HUES48 (cell line): ENCODE measurements around the gene NHSL2.

Experiments used
- H3K27ac ChIP-seq: one replicate; pipeline ENCODE4 v1.7.0; 2013; ENCODE audit warnings: low read depth, low read length, inconsistent platforms
- H3K27me3 ChIP-seq: 2 replicates; pipeline ENCODE4 v1.6.1; 2013; ENCODE audit warnings: mild to moderate bottlenecking, low read length; ENCODE audit not compliant: control insufficient read depth, insufficient read depth
- H3K36me3 ChIP-seq: 2 replicates; pipeline ENCODE4 v1.6.1; 2013; ENCODE audit warnings: low read length; ENCODE audit not compliant: control insufficient read depth, insufficient read depth
- H3K4me1 ChIP-seq: 2 replicates; pipeline ENCODE4 v1.6.1; 2013; ENCODE audit warnings: mild to moderate bottlenecking, low read length; ENCODE audit not compliant: control insufficient read depth, insufficient read depth
- H3K4me3 ChIP-seq: 2 replicates; pipeline ENCODE4 v1.5.1; 2013; ENCODE audit warnings: mild to moderate bottlenecking, low read depth, low read length
- H3K9ac ChIP-seq: 2 replicates; pipeline ENCODE4 v1.6.1; 2013; ENCODE audit warnings: mild to moderate bottlenecking, low read depth, low read length, moderate library complexity
- H3K9me3 ChIP-seq: 2 replicates; pipeline ENCODE4 v1.6.1; 2013; ENCODE audit warnings: low read length; ENCODE audit not compliant: control insufficient read depth, insufficient read depth

NHSL2 gene

DNA sequence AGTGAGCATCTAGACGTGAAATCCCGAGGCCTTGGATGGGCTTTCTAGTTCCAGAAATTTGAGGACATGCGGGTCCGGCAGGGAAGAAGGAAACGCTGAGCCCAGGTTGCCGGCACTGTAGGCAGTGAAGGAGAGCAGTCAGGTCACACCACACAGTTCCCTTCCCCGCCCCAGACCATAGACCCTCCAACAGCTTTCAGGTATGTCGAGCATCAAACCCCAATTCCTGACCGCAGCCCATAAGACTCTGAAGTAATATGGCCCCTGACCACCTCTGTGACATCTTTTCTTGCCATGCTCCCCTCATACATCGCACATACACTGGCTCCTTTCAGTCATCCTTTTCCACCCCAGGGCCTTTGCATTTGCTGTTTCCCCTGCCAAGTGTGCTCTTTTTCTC lies 198.0 kb downstream of the NHSL2 start:
- H3K36me3 ChIP-seq = no peaks in the 10 kb centered on the region
- H3K4me3 ChIP-seq = no peak overlapping the region
- H3K9ac ChIP-seq = no peak overlapping the region

DNA sequence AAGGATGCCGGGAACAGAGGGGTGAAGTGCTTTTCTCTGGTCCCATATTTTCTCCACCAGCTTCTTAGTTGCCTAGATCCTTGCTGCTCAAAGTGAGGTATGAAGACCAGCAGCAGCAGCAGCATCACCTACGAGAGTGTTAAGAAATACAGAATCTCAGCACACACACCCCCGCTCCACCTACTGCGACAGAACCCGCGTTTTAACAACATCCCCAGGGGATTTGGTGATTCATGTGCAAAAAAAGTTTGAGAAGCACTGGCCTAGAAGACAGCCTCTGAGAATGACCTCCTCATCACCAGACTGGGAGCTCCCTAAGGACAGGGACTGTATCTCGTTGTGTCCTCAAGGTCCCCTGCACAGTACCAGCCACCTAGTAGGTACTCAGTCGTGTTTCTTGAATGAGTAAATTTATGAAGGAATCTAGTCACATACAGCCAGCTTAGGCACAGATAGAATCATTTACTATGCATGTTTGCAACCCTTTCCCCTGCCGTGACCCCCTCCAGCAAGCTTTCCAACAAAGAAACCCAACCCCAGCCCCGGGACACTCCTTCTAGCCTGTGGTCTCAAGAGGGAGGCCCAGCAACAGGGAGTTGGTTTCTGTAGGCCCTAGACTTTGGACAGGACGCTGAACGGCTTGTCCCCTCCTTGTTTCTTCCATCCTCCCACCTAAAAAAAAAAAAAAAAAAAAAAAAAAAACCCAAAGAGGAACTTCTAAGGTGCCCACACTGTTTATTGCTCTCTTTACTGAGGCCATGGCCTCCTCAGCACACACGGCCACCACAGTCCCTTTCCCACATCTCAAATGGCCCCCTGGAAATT lies 199.6 kb downstream of the NHSL2 start:
- H3K27me3 ChIP-seq = no peaks in the 10 kb centered on the region
- peak overlapping the region; percentile 28 for H3K27ac ChIP-seq
- peaks cover 11% of the 10 kb centered on the region for H3K9me3 ChIP-seq
- no peaks in the 10 kb centered on the region for H3K36me3 ChIP-seq
- H3K4me1 ChIP-seq = peaks cover 6% of the 10 kb centered on the region
- no peak overlapping the region for H3K9ac ChIP-seq
- no peak overlapping the region for H3K4me3 ChIP-seq

More for the DNA sequence above, 198.0 kb downstream of the NHSL2 start:
- Histone ChIP-seq H3K27me3 (no peaks in the 10 kb centered on the region), H3K9me3 (peaks cover 14% of the 10 kb centered on the region), H3K4me1 (peaks cover 6% of the 10 kb centered on the region), H3K27ac (no peak overlapping the region)

- Histone ChIP-seq H3K27ac (no peak overlapping the region), H3K27me3 (no peaks in the 10 kb centered on the region), H3K4me1 (peaks cover 6% of the 10 kb centered on the region), H3K36me3 (no peaks in the 10 kb centered on the region), H3K9me3 (peaks cover 9% of the 10 kb centered on the region; the same call in 1 of the 2 replicates), H3K9ac (no peak overlapping the region), H3K4me3 (no peak overlapping the region)
Observed at GRCh38 chrX:72110876-72111708, 200.4 kb downstream of the NHSL2 start.

DNA sequence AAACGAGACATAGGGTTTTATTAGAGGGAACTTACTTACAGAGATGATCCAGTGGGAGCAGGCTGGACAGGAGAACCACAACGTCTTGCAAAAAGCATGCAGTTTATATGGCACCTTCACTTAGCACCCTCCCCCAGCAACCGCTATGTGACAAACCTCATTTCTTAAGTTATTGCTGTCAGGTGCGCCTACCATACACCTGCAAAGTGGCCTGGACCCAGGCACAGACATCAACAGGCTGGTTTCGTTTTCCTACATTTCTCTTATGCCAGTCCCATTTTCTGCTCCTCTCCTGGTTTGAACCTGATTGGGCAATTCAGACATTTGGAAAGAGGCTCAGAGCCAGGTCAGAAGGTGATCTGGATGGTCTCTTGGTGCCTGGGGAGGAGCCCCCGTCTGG lies 202.8 kb downstream of the NHSL2 start:
- Histone ChIP-seq H3K27ac (no peak overlapping the region), H3K9ac (no peak overlapping the region), H3K4me3 (no peak overlapping the region), H3K9me3 (peaks cover 18% of the 10 kb centered on the region; the same call in 1 of the 2 replicates), H3K4me1 (peaks cover 6% of the 10 kb centered on the region), H3K36me3 (no peaks in the 10 kb centered on the region), H3K27me3 (no peaks in the 10 kb centered on the region)

DNA sequence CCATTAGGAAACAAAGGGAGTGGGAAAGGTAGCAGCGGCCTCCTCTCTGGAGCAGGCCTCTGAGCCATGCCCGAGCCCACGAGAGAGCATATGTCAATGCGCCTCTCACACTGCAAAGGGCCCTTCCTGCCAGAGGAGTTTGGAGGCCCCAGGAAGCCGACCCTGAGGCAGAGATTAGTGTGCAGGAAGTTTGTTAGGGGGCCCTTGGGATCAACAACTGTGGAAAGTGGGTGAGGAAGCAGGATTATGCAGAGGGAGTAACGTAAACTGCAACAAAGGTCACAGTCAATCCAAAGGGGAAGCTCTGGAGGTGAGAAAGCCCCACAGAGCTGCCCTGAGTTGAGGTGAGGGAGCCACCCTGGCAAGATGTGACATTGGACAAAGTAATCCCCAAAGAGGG lies 203.7 kb downstream of the NHSL2 start:
- Histone ChIP-seq H3K9me3 (peaks cover 20% of the 10 kb centered on the region; the same call in 1 of the 2 replicates), H3K27ac (no peak overlapping the region), H3K36me3 (no peaks in the 10 kb centered on the region), H3K9ac (no peak overlapping the region), H3K27me3 (no peaks in the 10 kb centered on the region), H3K4me1 (peaks cover 6% of the 10 kb centered on the region), H3K4me3 (no peak overlapping the region)

DNA sequence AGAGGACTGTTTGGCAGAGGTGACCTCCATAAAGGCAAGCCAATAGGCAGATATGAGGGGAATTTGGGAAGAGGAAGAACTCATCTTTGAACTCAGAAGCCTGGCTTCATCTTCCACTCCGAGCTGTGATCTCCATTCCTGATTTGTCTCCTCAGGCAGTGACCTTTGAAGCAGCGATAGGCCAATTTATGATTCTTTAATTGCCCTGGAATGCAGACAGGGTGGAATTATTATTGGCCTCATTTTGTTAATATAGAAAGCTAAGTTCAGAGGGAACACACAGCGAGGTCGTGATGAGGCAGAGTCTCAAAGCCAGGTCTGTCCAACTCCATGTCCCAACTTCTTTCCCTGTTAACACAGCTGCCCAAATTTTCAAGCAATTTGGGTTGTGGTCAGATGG lies 204.2 kb downstream of the NHSL2 start:
- no peak overlapping the region for H3K27ac ChIP-seq
- no peaks in the 10 kb centered on the region for H3K36me3 ChIP-seq
- peaks cover 5% of the 10 kb centered on the region for H3K4me1 ChIP-seq
- no peak overlapping the region for H3K9ac ChIP-seq
- no peaks in the 10 kb centered on the region for H3K27me3 ChIP-seq
- no peak overlapping the region for H3K4me3 ChIP-seq
- peaks cover 20% of the 10 kb centered on the region; the same call in 1 of the 2 replicates for H3K9me3 ChIP-seq

- peaks cover 20% of the 10 kb centered on the region; the same call in 1 of the 2 replicates for H3K9me3 ChIP-seq
- H3K27me3 ChIP-seq = no peaks in the 10 kb centered on the region
- no peaks in the 10 kb centered on the region; the same call in 1 of the 2 replicates for H3K4me1 ChIP-seq
- H3K9ac ChIP-seq = no peak overlapping the region
- H3K36me3 ChIP-seq = no peaks in the 10 kb centered on the region
- no peak overlapping the region for H3K4me3 ChIP-seq
- H3K27ac ChIP-seq = no peak overlapping the region
Observed at GRCh38 chrX:72115380-72115779, 204.7 kb downstream of the NHSL2 start.

- Histone ChIP-seq H3K27me3 (no peaks in the 10 kb centered on the region), H3K4me3 (no peak overlapping the region), H3K9me3 (peaks cover 11% of the 10 kb centered on the region; the same call in 1 of the 2 replicates), H3K36me3 (no peaks in the 10 kb centered on the region), H3K27ac (no peak overlapping the region), H3K4me1 (no peaks in the 10 kb centered on the region), H3K9ac (no peak overlapping the region)
Observed at GRCh38 chrX:72117636-72118210, 207.1 kb downstream of the NHSL2 start.

DNA sequence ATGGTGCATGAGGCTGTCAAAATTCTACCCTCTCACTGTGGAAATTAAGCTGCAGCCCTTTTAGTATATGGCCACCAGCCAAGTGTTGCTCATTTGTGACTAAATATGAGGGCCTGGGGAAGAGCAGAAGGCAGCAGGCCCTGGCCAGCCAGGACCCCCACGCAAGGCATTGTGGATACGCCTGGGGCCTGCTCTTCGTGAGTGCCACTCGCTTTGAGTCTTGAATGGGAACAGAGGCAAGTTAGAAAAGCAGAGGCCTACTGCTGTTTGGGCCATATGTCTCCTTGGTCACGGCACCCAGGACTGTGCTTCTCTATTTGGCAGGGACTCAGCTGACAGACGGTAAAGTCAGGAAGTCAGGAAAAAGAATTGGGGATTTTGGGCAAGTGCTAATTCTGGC lies 210.2 kb downstream of the NHSL2 start:
- H3K9me3 ChIP-seq = peaks cover 17% of the 10 kb centered on the region
- no peak overlapping the region for H3K4me3 ChIP-seq
- no peaks in the 10 kb centered on the region for H3K36me3 ChIP-seq
- H3K27me3 ChIP-seq = no peaks in the 10 kb centered on the region
- no peak overlapping the region for H3K9ac ChIP-seq
- H3K27ac ChIP-seq = no peak overlapping the region
- peaks cover 16% of the 10 kb centered on the region for H3K4me1 ChIP-seq

DNA sequence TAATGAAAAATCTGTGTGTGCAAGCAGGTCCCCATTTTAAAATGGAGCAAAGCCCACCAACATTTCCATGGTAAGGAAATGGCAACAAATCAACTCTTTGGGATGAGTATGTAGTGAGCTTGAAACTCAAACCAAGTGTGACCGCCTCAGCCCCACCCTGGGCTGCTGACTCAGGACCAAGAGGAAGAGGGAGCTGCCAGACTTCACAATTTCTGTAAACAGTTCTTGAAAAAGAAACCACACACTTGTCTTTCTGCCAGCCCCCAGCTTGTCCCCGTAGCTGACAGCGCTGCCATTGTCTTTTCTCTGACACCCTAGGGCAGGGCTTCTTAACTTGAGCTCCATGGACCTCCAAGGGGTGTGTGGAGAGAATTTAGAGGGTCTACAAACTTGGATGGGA lies 210.7 kb downstream of the NHSL2 start:
- H3K27me3 ChIP-seq = no peaks in the 10 kb centered on the region
- H3K27ac ChIP-seq = no peak overlapping the region
- H3K9me3 ChIP-seq = peaks cover 15% of the 10 kb centered on the region
- H3K4me3 ChIP-seq = no peak overlapping the region
- no peak overlapping the region for H3K9ac ChIP-seq
- no peaks in the 10 kb centered on the region for H3K36me3 ChIP-seq
- H3K4me1 ChIP-seq = peaks cover 16% of the 10 kb centered on the region
